NCI-H524 (cell line): ENCODE measurements around the gene CHST13.

Experiments
- DNase-seq, 2 experiments: peaks; one replicate each; lab custom pipeline; 2025; lab: John Stamatoyannopoulos, UW

CHST13 gene

DNA sequence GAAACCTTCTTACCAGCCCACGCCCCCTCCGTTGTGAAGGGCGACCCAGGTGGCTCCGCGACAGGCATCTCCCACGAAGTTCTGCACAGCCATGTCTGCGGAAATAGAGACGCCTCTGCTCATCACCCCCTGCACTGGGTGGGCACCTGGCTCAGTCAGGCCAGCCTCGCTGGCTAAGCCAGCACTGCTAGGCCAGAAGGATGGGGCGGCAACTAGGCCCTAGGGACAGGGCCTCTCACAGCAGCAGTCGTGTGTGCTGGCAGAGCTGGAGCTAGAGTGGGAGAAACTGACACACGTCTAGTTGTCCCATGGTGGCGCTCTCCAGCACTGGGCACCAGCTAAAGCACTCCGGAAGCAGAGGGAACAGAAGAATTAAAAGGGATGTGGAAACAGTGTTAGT, 35.8 kb upstream of the CHST13 start:
- no peak for DNase-seq

DNA sequence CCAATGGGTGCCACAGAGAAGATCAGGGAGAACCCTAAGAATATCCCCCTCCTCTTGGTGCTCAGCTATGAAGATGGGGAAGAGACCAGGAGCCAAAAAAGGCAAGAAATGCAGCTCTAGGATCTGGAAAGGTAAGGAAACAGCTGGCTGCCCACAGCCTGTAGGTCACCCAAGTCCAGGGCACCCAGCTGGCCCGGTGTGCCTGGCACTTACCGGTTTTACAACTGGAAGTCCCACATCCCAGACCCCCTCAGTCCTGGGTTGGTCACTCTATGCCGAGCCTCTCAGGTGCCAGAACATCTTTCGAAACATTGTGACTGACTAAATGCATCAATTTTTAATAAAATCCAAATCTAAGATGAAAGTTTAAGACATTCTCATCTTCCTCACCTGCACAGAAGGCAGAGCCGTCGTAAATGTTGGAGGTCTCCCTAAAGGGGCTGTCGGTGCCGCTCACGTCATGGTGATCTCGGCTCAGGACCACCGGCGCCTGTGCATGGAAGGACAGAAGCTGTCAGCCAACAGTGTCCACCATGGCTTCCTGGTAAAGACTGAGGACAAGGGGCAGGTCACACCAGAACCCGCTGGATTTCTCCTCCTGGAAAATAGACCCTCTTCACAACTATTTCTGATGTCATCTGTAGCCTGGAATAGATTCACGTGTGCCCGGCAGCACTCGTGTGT, 34.9 kb upstream of the CHST13 start:
- no peak for DNase-seq

DNA sequence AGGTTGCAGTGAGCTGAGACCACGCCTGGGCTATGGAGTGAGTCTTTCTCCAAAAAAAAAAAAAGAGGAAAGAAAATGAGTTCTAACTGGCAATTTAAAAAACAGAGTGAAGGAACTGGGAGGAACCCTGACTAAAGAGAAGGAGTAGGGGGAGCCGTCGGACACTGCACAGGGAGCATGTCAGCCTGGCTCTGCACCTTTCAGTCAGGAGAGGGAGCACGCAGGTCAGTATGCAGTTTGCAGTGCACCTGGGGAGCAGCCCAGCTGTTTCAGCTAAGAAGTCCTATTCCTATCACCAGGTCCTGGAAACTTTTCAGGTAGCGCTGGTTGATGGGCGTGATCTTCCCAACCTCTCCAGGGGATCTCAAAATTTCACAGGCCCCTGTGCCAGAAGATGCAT, 33.3 kb upstream of the CHST13 start:
- DNase-seq: no peak

DNA sequence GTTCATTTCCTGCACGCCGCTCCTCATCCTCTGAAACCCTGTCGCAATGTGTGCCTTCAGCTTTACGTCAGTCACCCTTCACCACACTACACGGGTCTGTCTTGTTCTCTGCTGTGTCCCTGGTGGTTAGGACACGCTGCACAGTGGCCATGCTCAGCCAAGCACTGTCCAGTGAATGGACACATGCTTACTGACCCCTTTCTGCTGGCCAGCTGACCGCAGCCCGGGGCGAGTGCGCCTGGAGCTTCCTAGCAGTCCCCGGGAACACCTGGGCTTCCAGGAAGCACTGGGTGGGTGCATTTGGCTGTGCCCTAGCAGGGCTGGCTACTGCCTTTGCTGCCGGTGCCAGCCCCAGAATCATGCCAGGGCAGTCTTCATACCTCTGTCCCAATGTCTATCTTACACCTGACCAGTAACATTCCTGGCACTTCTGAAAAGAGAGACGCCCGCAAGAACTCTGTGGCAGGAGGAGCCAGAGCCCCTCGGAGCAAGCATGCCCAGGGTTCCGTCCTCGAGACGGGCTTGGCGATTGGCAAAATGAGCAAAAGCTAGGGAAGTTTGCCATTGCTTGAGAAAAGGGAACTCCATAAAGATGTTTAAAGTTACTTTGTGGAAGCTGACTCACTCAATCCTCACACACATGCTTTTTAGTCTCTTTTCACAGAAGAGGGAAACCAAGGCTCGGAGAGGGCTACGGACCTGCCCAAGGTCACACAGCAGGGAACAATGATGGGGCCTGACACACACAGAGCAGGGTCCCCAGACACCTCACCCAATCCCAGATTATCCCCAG, 32.5 kb upstream of the CHST13 start:
- DNase-seq: no peak

DNA sequence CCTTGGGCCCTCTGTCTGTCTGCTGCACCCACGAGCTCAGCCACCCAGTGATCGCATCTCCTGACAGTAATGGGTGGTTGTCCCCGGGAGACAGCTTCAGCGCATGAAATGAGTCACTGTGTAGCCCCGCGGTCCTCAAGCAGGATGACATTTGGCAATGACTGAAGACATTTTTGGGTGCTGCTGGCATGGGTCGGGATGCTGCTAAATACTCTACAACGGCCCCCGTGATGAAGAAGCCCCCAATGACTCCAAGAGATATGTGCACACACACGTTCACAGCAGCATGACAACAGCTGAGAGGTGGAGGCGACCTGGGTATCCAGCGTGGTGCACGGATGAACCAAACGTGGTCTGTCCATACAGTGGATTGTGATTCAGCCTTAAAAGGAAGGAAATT, 30.9 kb upstream of the CHST13 start:
- no peak for DNase-seq

DNA sequence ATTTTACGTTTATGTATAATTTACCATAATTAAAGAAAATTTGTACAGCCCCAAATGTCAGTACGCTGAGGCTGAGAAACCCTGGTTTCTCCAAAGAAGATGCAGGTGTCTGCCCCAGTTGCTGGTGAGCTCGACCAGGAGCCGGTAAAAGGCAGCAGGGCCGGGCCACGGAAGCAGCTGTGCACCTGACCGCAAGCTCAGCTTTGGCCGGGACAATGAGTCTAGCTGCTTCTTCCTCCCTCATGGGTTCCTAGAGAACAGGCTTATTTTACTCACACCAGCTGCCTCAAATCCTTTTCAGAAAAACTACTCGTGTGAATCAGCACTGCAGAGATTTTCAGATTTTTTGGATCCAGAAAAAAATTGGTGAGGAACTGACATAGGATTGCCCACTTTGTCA, 30.2 kb upstream of the CHST13 start:
- DNase-seq: peak in 1 of 2 experiments; percentile 50

DNA sequence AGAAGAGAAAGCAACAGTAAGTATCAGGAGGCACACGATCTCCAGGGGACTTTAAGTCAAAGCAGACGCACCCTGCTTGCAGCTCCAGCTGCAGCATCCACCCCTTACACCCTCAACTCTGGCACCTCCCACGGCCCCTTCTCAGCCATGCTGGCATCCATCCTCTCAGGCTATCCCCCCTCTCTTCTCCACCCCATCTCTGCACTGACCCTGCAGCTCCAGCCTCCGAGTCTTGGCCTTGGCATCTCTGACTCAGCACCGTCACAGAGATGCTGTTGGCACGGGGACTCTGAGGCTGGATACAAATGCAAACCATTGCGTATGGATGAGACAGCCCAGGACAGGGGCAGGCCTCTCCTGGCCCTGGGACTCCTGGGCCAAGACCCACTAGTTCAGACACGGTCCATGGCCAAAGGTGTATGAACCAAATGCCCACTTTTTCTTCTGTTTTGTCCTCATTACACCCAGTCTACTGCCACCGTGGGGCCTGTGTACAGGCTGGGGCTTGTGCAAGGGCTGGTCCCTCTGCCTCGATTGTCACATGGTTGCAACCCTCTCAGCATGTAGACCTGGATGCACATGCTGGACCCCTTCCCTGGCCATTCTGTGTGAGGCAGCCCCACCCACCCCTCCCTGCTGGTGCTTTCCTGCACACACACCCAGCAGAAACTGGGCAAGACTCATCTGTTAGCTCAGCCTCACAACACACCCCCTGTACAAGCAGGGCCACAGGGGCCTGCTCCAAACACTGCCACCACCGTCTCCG, 29.6 kb upstream of the CHST13 start:
- DNase-seq: no peak

DNA sequence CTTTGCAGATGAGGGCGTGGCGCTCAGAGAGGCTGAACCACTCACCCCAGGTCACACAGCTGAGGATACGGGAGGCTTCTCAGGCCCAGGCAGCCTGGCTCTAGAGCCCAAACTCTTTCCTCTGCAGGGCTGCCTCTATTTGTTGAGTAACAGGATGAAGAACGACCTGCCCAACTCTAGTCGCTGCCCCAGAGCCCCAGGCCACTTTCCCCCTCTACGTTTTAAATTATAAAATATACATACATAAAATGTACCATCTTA, 29.1 kb upstream of the CHST13 start:
- no peak for DNase-seq

DNA sequence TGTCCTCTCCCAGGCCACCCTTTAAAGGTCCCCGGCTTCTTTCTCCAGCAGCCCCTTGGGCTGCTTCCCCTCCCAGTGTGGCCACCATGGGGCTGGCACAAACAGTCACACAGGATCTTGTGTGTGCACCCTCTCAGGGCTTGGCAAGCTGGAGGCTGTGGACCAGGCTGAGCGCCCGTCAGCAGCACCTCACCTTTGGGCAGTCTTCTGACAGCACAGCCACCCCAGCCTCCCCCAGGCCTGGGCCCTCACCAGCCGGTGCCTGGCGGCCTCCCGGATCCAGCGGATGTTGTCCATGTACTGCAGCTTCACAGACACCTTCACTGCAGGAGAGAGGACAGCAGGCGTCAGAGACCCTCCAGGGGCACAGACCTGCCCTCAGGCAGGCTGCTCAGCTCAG, 28.2 kb upstream of the CHST13 start:
- no peak for DNase-seq

DNA sequence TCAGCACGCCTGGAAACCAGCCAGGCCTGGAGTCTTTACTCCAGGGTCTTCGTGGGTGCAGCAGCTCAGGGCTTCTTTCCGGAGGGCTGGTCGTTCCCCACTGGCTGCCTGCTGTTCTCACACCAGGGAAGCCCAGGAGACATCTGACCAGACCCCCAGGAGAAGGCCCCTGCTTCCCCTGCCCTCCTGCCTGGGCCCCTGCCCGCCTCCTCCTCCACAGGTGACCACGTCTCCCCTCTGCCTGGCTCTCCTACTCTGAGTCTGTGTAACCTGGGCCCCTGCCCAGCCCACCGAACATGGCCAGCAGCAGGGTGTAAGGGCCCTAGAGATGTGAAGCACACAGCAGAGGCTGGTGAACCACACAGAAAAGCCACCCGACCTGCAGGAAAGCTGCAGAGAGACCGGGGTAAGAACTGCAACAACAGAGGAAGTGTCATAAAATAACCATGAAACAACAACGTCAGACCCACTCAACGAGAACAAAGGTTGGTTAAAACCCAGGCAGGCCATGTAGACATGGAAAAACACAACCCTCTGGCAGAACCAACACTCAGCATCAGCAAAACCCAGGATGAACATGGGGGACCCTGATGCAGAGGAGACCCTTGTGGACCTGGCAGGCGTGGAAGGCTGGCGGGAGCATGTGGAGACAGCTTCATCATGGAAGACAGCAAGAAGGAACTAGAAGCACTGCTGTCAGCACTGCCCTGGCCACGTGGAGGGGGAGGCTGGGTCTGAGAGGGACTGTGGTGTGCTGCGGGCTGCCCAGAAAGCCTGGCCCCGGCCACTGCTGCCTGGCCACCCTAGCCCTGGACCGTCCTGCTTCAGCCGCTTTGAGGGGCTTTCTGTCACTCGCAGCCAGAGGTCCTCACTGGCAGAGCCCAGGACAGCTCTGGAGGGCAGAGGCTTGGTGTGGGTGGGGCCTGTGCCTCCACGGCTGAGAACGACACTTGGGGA, 26.8 kb upstream of the CHST13 start:
- DNase-seq: no peak

DNA sequence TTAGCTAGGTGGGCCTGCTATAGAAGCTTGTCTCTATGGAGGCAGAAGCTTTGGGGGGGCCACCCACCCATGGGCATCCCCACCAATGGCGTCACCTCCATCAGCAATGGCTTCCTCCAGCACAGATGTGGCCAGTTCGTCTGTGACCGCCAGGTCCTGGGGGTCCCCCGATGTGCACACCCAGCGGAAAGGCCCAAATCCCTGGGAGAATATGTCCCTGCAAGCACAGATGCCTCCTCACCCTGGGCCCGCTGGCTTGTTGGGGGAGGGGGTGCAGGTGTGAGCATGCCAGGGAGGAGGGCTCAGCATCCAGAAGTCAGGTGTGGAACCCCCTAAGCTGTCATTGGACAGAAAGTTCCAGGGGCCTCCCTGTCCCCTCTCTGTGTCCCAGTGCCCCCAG, 26.0 kb upstream of the CHST13 start:
- DNase-seq: no peak

DNA sequence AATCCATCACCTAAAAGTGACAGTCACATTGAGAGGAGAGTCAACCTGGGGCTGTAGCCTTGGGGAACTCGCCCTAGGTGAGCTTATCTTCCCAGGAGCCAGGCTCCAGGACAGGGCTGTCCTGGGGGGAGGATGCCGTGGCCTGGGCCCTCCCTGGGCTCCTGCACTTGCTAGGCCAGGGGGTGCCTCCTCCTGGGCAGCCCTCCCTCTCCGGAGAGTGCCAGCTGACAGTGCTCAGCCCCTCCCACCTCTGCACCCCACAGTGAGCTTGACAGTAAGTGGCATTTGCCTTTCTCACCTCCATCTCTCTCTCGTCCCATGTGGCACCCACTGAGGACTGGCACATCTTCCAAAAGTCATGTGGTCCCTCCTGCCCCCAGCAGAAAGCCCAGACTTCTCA, 25.5 kb upstream of the CHST13 start:
- no peak for DNase-seq

DNA sequence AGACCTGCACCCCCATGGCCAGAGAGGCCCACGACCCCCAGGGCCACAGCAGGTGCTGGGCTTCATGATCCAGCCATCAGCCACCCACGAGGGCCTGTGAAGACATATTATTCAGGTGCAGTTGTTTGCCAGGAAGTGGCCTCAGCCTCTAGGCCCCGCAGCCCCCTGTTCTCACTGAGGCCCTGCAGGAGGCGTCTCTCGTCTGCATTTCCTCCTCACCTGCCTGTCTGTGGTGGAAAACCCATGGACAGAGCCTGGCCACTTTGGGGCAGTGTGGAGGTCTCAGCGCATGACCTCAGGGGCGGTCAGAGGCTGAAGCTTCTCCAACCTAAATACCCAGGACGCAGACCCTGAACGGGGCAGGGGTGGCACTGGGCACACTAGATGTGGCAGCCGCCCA, 25.0 kb upstream of the CHST13 start:
- no peak for DNase-seq

DNA sequence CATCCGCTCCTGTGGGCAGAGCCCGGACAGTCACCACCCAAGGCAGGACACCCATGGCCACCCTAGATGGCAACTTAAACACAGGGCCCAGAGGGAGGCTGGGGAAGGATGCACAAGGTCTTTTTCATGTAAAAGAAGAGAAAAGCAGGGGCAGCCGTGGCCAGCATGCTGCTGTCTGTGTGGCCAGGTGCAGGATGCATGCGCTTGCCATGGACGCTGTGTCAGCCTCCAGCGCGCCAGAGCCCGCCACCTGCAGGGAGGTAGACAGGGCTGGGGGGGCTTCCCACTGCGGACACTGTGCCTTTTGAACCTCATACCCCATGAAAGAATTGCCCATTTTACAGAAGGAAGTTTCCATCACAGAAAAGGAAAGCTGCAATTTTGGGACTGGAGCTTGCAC, 24.6 kb upstream of the CHST13 start:
- no peak for DNase-seq

DNA sequence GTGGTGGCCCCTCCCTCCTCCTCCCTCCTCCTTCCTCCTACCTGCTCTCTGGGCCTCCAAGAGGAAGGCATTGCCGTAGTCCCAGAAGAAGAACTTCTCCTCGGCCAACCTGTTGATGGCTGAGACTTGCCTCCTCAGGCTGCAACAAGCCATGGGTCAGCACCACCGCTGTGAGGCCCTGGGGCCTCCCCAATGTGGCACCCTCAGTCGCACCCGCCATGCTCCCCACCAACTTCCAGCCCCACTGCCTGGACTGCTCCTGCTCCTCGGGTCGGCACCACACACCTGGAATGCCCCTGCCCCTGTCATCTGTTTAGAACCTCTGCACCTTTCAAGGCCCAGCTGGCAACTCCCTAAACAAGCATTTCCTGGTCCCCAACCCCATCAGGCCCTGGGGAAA, 23.9 kb upstream of the CHST13 start:
- DNase-seq: no peak

DNA sequence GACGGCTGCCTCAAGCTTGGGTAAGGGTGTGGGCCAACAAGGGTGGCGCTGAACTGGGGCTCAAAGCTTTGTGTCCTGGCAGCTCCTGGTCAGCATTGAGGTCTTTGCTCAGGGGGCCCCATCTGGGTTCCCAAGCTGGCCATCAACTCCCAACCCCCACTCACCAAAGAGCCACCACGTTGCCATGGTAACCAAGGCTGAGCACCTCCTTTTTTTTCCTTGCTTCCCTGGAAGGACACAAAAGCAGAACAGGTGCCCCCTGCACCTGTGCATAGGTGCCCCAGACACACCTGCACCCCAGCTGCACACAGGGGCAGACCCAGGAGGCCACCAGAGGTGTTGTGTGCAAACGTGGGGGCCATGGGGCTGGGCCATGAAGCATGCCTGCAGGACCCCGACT, 22.9 kb upstream of the CHST13 start:
- no peak for DNase-seq

DNA sequence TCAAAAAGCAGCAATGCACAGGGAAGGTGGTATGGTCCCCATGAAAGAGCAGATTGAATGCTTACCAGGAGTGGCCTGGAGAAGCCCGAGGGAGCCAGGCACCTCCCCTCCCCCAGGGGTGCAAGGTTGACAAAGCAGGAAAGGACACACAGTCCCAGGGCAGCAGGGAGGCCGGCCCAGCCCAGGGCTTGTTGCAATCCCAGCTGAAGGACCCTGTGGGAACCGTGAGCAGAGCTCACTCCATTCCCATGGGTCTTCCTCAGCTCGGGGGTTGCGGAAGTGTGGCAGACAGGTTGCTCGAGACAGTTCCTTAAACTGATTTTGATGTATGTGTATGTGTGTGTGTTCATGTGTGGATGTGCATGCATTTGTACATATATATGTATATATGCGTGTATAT, 22.2 kb upstream of the CHST13 start:
- DNase-seq: no peak

DNA sequence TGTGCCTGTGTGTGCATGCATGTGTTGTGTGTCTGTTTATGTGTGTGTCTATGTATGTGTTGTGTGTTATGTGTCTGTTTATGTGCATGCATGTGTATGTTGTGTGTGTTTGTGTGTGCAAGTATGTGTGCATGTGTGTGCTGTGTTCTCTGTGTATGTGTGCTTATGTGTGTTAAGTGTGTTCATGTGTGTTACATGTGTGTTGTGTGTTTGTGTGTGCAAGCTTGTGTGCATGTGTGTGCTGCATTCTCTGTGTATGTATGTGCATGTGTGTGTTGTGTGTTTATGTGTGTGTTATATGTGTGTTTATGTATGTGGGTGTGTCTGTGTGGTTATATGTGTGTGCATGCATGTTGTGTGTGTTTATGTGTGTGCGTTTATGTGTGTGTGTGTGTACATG, 21.3 kb upstream of the CHST13 start:
- DNase-seq: no peak

DNA sequence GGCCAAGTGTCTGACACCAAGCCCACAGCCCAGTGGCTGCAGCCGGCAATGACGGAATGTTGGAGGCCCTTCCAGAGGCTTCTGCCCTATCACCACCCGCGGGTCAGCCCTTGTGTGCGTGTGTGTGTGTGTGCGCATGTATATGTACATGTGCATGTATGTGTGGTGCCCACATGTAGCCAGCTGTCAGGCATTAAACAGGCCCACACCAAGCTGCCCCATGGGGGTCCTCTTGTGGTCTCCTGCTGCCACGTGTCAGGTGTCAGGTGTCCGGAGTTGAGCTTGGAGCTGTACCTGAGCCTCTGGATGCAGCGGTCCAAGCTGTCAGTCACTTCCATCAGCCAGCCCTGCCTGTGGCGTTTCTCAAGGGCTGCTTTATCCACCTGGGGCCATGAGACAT, 20.3 kb upstream of the CHST13 start:
- DNase-seq: no peak

DNA sequence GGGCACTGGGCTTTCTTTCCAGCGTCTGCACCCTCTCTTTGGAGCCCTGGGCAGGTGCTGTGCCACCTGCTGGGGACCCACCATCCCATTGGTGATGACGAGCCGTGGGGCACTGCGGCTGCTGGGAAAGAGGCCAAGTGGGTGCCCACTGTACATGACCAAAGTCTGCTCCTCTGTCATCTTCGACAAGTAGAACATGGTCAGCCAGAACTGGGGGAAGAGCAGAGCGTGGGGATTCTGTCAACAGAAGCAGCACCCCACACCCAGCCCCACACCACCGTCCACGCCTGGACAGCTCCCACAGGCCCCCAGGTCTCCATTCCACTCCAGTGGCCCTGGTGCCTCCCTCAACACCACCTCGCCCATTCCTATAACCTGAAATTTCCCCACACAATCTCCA, 16.1 kb upstream of the CHST13 start:
- no peak for DNase-seq

DNA sequence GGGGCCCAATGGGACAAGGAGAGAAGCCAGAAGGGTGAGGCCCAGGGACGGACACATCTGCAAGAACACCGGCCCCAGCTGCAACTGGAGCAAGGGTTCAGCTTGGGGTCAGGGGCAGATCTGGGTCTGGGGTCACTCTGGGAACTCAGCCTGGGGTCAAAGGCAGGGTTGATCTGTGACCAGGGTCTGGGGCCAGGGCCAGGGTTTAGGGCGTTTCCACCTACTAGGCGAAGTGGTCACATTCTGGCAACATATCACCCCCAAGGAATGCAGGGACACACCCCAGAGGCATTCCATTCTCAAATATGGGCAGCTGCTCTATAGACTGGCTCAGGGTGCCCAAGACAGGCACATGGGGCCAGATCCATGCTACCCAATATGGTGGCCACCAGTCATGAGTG, 15.4 kb upstream of the CHST13 start:
- DNase-seq: no peak

DNA sequence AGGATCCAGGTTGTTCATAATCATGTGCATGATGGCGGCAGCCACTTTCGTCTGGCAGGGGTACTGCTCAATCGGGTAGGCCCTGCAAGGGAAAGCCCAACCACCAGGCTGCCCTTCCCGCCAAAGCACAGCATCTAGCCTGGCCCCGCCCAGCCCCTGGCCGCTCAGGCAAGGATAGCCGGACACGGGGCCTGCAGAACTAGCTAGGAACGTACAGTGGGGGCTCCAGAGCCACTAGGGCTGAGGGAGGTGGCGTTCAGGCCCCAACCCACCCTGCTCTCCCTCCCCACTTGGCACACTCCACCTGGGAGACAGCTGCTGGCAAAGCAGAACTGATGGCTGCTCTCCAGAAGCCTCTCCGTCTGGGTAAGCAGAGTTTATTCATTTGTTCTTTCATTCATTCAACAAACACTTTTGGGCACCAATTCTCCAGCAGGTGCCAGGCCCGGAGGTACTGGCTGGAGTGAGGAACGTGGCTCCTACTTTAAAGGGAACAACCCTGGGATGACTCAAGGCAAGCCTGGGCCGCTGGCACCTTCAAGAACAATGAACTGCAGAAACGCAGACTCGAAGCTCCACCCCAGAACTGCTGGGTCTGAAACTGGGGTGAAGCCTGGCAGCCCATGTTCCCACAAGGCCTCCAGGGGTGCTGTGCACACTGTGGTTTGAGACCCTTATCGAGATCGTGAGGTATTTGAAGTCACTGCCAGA, 14.2 kb upstream of the CHST13 start:
- DNase-seq: no peak
